GM12873 (cell line): ENCODE data around the gene SOX10.
A peak's percentile ranks its signal among the peaks of the same experiment; 100 is the strongest.

Experiments
- CTCF ChIP-seq: IDR thresholded peaks from 2 replicates; pipeline ENCODE4 v1.5.1; 2012; ENCODE audit warnings: low read depth, mild to moderate bottlenecking, moderate library complexity, low read length, control low read depth; ENCODE audit not compliant: insufficient read depth; ENCODE audit errors: missing control alignments

SOX10 gene

DNA sequence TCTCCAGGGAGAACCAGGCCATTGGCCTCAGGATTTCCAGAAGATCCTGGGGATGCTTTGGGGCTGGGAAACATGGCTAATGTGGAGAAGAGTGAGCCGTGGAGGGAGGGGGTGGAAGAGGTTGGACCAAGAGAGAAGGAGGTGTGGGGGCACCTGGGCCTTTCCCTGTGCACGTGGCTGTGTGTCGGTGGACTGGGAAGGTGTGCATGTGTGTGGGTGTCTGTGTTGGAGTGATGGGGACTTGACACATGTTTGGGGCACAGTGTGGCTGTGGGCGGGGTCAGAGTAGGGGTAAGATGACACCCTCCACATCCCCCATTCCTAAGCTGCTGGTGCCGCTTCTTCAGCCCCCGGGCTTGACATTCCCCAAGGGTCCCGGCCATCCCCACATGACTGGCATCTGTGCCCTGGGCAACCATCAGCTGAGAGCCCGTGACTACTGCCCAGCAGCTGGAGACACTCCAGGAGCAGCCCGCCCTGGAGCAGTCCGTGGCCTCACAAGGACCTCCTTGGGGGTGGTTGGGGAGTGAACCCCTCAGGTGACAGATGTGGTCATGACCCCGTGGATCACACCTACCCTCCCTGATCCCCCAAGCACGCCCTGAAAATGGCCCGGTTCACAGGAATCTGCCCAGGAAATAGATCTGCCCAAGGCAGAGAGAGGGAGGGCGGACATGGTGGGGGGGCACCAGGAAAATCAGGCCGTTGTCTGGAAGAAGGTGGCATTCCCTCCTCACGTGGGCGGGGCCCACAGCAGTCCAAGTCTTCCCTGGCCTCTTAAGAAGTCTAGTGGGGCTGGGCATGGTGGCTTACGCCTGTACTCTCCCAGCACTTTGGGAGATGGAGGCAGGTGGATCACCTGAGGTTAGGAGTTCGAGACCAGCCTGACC is 34.8 kb upstream of the SOX10 start:
- TF ChIP-seq CTCF, result no peak

GRCh38 chr22:38017939-38018885 is 33.9 kb upstream of the SOX10 start:
- TF ChIP-seq CTCF, result no peak

DNA sequence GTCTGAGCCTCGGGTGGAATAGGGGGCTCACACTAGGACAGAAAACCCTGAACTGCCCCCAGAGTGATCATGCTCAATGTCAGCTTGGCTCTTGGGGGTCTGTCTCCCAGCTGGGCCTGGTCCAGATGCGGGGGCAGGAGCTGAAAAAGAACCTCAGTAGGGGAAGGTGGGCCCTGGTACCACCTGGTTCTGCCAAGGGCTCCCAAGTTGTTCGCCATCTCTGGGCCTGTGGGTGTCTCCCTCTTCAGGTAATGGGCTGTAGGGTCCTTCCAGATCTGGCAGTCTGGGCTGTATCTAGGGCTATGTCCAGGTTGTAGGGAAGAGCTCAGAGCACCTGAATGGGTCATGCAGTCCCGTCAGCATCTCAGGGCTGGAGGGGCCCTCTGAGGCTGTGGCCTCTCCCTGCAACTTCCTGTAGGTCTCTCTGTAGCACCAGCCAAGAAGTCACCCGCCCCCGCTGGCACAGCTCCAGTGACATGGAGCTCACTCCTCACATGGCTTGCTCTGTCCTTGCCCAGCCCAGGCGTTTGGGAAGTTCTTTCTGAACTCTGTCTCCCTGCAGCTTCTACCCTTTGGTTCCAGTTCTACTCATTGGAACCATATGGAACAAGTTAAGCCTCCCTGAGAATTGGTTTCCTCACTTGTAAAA is 33.0 kb upstream of the SOX10 start:
- peak; percentile 1 for TF ChIP-seq CTCF

DNA sequence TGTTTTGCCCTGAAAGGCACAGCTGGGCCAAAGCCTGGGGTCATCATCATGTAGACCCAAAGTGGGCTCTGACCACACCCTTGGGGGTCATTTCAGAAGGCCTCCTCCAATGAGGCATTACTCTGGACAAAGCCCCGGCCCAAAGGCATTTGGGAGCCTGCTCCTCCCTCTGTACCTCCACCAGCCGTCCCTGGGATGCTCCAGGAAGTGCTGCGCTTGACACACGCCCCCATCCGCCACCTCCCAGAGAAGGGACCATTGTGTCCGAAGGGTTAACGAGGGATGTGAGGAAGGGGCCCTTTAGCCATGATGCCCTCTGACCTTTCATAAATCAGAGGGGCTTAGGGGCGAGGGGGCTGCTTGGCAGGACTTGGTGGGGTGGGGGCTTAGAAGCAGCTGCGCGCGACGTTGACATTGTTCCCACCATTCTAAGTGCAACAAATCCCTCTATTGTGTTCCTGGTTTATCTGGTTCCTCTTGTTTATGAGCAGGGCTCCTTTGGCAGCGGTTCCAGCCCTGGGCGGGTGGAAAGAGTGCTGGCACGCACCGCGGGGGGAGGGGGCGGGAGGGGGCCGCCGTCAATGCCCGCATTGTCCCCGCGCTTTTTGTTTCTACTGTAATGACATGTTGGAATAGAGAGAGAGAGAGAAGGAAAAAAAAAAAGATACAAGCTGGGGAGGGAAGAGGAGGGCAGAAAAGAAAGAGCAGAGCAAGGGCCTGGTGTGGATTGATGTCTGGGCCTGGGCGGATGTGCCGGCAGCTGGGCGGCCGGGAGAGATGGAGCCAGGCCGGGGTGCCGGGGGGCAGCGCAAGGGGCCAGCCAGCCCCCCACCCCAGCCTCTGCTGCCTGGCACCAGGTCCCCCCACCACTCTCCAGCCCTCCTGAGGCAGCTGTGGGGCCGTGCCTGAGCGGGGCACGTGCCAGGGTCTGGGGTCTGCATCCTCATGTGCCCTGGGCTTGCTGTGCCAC is 32.1 kb upstream of the SOX10 start:
- no peak for TF ChIP-seq CTCF

GRCh38 chr22:38014083-38014482 is 29.7 kb upstream of the SOX10 start:
- no peak for TF ChIP-seq CTCF

GRCh38 chr22:38012604-38013072 is 28.3 kb upstream of the SOX10 start:
- TF ChIP-seq CTCF, result no peak
